HEK293 (cell line): ENCODE data around the gene ZXDC.

Experiments used
- CTCF ChIA-PET: fragments of 350-600 bp; formaldehyde crosslinking; extraction: SDS; loops from one replicate; lab custom pipeline; 2021; ENCODE audit warnings: antibody characterized with exemption; lab: Yijun Ruan, JAX
- POLR2A ChIA-PET: fragments of 300-600 bp; formaldehyde crosslinking; extraction: SDS; loops from one replicate; lab custom pipeline; 2020; ENCODE audit warnings: antibody characterized with exemption, inconsistent platforms; lab: Yijun Ruan, JAX
- H3K27ac ChIP-seq: fragments of 200-500 bp; sonication (Bioruptor generic); 2 replicates; pipeline ENCODE4 v1.5.1; 2014; ENCODE audit warnings: low read depth, low read length, control low read depth, inconsistent platforms; ENCODE audit errors: extremely low read depth
- H3K36me3 ChIP-seq, 2 experiments: fragments of 200-500 bp in 1 of 2; sonication (Bioruptor generic) in 1 of 2; 1 replicate in 1 of 2; 2 replicates in 1 of 2; pipeline ENCODE4 v1.5.1; 2014 to 2017; ENCODE audit warnings: inconsistent platforms in 2 of 2, low read length in 2 of 2; ENCODE audit not compliant: control insufficient read depth in 2 of 2, insufficient read depth in 1 of 2
- H3K4me1 ChIP-seq: fragments of 200-500 bp; sonication (Bioruptor generic); 2 replicates; pipeline ENCODE4 v1.5.1; 2014; ENCODE audit warnings: mild to moderate bottlenecking, low read length, inconsistent platforms; ENCODE audit not compliant: control insufficient read depth, insufficient read depth
- H3K4me3 ChIP-seq: 2 replicates; pipeline ENCODE4 v1.5.1; 2011; ENCODE audit warnings: low read depth, mild to moderate bottlenecking, control low read depth, low read length, moderate library complexity
- H3K9me3 ChIP-seq: fragments of 200-500 bp; sonication (Bioruptor generic); 2 replicates; pipeline ENCODE4 v1.5.1; 2014; ENCODE audit warnings: low read depth, low read length, inconsistent platforms; ENCODE audit not compliant: control insufficient read depth, insufficient read depth
- KLF7 ChIP-seq: fragments of 450-650 bp; formaldehyde crosslinking; IDR thresholded peaks from 2 replicates; pipeline ENCODE4 v1.5.1; 2016; ENCODE audit warnings: missing biosample characterization, missing genetic modification characterization, borderline replicate concordance
- SP2 ChIP-seq: fragments of 450-650 bp; formaldehyde crosslinking; IDR thresholded peaks from 2 replicates; pipeline ENCODE4 v1.5.1; 2016; ENCODE audit warnings: missing biosample characterization, missing genetic modification characterization
- ZBTB21 ChIP-seq: fragments of 450-650 bp; formaldehyde crosslinking; IDR thresholded peaks from 2 replicates; pipeline ENCODE4 v1.5.1; 2017; ENCODE audit warnings: missing biosample characterization, missing genetic modification characterization
- ZBTB48 ChIP-seq: fragments of 450-650 bp; formaldehyde crosslinking; IDR thresholded peaks from 2 replicates; pipeline ENCODE4 v1.5.1; 2016; ENCODE audit warnings: missing biosample characterization, missing genetic modification characterization
- ZFHX2 ChIP-seq: fragments of 450-650 bp; formaldehyde crosslinking; conservative IDR thresholded peaks from 2 replicates; pipeline ENCODE4 v1.5.1; 2016; ENCODE audit warnings: missing biosample characterization, missing genetic modification characterization
- ZNF202 ChIP-seq: fragments of 450-650 bp; formaldehyde crosslinking; IDR thresholded peaks from 2 replicates; pipeline ENCODE4 v1.5.1; 2016; ENCODE audit warnings: missing biosample characterization, missing genetic modification characterization, borderline replicate concordance
- ZNF211 ChIP-seq: fragments of 450-650 bp; formaldehyde crosslinking; IDR thresholded peaks from 2 replicates; pipeline ENCODE4 v1.5.1; 2016; ENCODE audit warnings: low read depth, missing biosample characterization, missing genetic modification characterization
- ZNF239 ChIP-seq: fragments of 450-650 bp; formaldehyde crosslinking; IDR thresholded peaks from 2 replicates; pipeline ENCODE4 v1.5.1; 2016; ENCODE audit warnings: missing biosample characterization, missing genetic modification characterization
- ZNF24 ChIP-seq: fragments of 450-650 bp; formaldehyde crosslinking; IDR thresholded peaks from 2 replicates; pipeline ENCODE4 v1.5.1; 2016; ENCODE audit warnings: missing biosample characterization, missing genetic modification characterization
- ZNF362 ChIP-seq: fragments of 450-650 bp; formaldehyde crosslinking; IDR thresholded peaks from 2 replicates; pipeline ENCODE4 v1.5.1; 2016; ENCODE audit warnings: missing biosample characterization, missing genetic modification characterization
- ZNF473 ChIP-seq: fragments of 450-650 bp; formaldehyde crosslinking; IDR thresholded peaks from 2 replicates; pipeline ENCODE4 v1.5.1; 2017; ENCODE audit warnings: missing biosample characterization, missing genetic modification characterization
- ZNF548 ChIP-seq: fragments of 450-650 bp; formaldehyde crosslinking; IDR thresholded peaks from 2 replicates; pipeline ENCODE4 v1.5.1; 2016; ENCODE audit warnings: missing biosample characterization, missing genetic modification characterization
- ZNF549 ChIP-seq: fragments of 450-650 bp; IDR thresholded peaks from 2 replicates; pipeline ENCODE4 v1.5.1; 2018; ENCODE audit warnings: missing biosample characterization, missing genetic modification characterization, mild to moderate bottlenecking, inconsistent platforms, moderate library complexity
- ZNF558 ChIP-seq: fragments of 450-650 bp; formaldehyde crosslinking; IDR thresholded peaks from 2 replicates; pipeline ENCODE4 v1.5.1; 2016; ENCODE audit warnings: missing biosample characterization, missing genetic modification characterization
- ZNF610 ChIP-seq: fragments of 450-650 bp; formaldehyde crosslinking; IDR thresholded peaks from 2 replicates; pipeline ENCODE4 v1.5.1; 2016; ENCODE audit warnings: missing biosample characterization, missing genetic modification characterization, borderline replicate concordance
- ZNF658 ChIP-seq: fragments of 450-650 bp; formaldehyde crosslinking; IDR thresholded peaks from 2 replicates; pipeline ENCODE4; 2016; ENCODE audit warnings: missing biosample characterization, missing genetic modification characterization
- ZNF837 ChIP-seq: fragments of 450-650 bp; formaldehyde crosslinking; IDR thresholded peaks from 2 replicates; pipeline ENCODE4 v1.5.1; 2016; ENCODE audit warnings: missing biosample characterization, missing genetic modification characterization
- TF ChIP-seq, protein P1 (sequence below): fragments of 450-650 bp; formaldehyde crosslinking; IDR thresholded peaks from 2 replicates; pipeline ENCODE4 v1.5.1; 2016; ENCODE audit warnings: missing biosample characterization, missing genetic modification characterization
- TF ChIP-seq, protein P2 (sequence below): fragments of 450-650 bp; formaldehyde crosslinking; IDR thresholded peaks from 2 replicates; pipeline ENCODE4 v1.5.1; 2016; ENCODE audit warnings: missing biosample characterization, missing genetic modification characterization
- TF ChIP-seq, protein P3 (sequence below): fragments of 450-650 bp; formaldehyde crosslinking; IDR thresholded peaks from 2 replicates; pipeline ENCODE4 v1.5.1; 2016; ENCODE audit warnings: missing biosample characterization, missing genetic modification characterization
- TF ChIP-seq, protein P4 (sequence below): fragments of 450-650 bp; IDR thresholded peaks from 2 replicates; pipeline ENCODE4 v1.5.1; 2018; ENCODE audit warnings: missing biosample characterization, mild to moderate bottlenecking, missing genetic modification characterization

Gene ZXDC

GRCh38 chr3:126418661-126419131 is 57.0 kb downstream of the ZXDC start (continued):
- TF ChIP-seq ZNF362 (tag by site-specific recombination) (no peak), ZBTB48 (tag by site-specific recombination) (no peak)

- H3K27ac ChIP-seq = no peak overlapping the region
- H3K36me3 ChIP-seq = no peaks in the 10 kb centered on the region
- ChIA-PET POLR2A (no interaction called here), CTCF (no interaction called here)
- no peaks in the 10 kb centered on the region for H3K4me1 ChIP-seq
- H3K4me3 ChIP-seq = no peak overlapping the region
- H3K9me3 ChIP-seq = no peaks in the 10 kb centered on the region
- TF ChIP-seq ZNF558 (tag by site-specific recombination) (no peak), ZNF549 (tag by site-specific recombination) (no peak), ZBTB21 (tag by site-specific recombination) (no peak), ZNF473 (no peak), ZNF239 (no peak), ZFHX2 (tag by site-specific recombination) (no peak), ZNF837 (no peak), ZNF658 (no peak)
- TF ChIP-seq, protein P1, sequence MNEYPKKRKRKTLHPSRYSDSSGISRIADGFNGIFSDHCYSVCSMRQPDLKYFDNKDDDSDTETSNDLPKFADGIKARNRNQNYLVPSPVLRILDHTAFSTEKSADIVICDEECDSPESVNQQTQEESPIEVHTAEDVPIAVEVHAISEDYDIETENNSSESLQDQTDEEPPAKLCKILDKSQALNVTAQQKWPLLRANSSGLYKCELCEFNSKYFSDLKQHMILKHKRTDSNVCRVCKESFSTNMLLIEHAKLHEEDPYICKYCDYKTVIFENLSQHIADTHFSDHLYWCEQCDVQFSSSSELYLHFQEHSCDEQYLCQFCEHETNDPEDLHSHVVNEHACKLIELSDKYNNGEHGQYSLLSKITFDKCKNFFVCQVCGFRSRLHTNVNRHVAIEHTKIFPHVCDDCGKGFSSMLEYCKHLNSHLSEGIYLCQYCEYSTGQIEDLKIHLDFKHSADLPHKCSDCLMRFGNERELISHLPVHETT (tag by site-specific recombination) = no peak
- TF ChIP-seq, protein P2, sequence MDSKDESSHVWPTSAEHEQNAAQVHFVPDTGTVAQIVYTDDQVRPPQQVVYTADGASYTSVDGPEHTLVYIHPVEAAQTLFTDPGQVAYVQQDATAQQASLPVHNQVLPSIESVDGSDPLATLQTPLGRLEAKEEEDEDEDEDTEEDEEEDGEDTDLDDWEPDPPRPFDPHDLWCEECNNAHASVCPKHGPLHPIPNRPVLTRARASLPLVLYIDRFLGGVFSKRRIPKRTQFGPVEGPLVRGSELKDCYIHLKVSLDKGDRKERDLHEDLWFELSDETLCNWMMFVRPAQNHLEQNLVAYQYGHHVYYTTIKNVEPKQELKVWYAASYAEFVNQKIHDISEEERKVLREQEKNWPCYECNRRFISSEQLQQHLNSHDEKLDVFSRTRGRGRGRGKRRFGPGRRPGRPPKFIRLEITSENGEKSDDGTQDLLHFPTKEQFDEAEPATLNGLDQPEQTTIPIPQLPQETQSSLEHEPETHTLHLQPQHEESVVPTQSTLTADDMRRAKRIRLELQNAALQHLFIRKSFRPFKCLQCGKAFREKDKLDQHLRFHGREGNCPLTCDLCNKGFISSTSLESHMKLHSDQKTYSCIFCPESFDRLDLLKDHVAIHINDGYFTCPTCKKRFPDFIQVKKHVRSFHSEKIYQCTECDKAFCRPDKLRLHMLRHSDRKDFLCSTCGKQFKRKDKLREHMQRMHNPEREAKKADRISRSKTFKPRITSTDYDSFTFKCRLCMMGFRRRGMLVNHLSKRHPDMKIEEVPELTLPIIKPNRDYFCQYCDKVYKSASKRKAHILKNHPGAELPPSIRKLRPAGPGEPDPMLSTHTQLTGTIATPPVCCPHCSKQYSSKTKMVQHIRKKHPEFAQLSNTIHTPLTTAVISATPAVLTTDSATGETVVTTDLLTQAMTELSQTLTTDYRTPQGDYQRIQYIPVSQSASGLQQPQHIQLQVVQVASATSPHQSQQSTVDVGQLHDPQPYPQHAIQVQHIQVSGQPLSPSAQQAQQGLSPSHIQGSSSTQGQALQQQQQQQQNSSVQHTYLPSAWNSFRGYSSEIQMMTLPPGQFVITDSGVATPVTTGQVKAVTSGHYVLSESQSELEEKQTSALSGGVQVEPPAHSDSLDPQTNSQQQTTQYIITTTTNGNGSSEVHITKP = no peak
These were observed 57.6 kb downstream of the ZXDC start for GRCh38 chr3:126417981-126418530.

DNA sequence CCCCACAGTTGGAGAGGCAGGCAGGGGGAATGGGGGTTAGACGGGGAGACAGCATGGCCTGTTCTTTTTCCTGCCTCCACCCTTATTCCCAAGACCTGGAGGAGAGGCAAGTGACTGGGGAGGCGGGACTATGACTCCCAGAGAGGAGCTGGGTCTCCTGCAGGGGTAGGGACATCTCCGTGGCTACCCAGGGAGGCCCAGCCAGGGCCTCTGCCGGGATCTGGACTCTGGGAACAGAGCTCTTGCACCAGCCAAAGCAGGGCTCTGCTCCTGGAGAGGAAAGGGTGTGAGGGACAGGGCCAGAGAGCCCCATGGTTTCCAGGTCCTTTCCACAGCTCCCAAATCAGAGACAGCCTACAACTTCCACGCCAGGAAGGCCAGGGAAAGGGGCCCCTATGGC is 58.2 kb downstream of the ZXDC start:
- CTCF ChIA-PET = no interaction called here
- H3K4me1 ChIP-seq = no peaks in the 10 kb centered on the region
- TF ChIP-seq ZFHX2 (tag by site-specific recombination) = no peak
- no peak for TF ChIP-seq SP2 (tag by site-specific recombination)
- no peak for TF ChIP-seq ZNF24
- H3K4me3 ChIP-seq = no peak overlapping the region
- no peak overlapping the region for H3K27ac ChIP-seq
- H3K36me3 ChIP-seq = no peaks in the 10 kb centered on the region
- no peaks in the 10 kb centered on the region for H3K9me3 ChIP-seq
- POLR2A ChIA-PET = no interaction called here

DNA sequence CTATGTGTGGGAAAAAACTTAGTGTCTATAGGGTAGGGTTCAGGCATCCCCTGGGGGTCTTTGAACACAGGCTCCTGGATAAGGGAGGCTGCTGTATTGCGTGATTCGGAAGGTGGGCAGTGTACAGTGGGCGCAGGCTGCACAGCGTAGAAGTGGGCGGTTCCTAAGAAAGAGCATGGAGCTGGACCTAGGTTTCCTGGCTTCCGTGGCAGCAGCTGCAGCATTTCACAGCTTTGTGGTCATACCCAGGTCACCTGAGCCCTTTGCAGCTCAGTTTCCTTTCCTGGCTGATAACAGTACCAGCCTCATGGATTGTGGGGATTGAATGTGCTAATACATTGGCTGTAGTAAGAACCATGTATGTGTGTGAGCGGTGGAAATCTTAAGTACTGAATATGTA is 58.7 kb downstream of the ZXDC start:
- Histone ChIP-seq H3K4me3 (no peak overlapping the region), H3K36me3 (no peaks in the 10 kb centered on the region), H3K27ac (no peak overlapping the region)
- CTCF ChIA-PET = interaction anchor here (0.6 kb wide), 1 partner anchor 1678 kb away, joined by 3 read pairs; no protein-coding TSS in a partner anchor
- TF ChIP-seq ZNF202 (tag by site-specific recombination) = no peak
- TF ChIP-seq, protein P3, sequence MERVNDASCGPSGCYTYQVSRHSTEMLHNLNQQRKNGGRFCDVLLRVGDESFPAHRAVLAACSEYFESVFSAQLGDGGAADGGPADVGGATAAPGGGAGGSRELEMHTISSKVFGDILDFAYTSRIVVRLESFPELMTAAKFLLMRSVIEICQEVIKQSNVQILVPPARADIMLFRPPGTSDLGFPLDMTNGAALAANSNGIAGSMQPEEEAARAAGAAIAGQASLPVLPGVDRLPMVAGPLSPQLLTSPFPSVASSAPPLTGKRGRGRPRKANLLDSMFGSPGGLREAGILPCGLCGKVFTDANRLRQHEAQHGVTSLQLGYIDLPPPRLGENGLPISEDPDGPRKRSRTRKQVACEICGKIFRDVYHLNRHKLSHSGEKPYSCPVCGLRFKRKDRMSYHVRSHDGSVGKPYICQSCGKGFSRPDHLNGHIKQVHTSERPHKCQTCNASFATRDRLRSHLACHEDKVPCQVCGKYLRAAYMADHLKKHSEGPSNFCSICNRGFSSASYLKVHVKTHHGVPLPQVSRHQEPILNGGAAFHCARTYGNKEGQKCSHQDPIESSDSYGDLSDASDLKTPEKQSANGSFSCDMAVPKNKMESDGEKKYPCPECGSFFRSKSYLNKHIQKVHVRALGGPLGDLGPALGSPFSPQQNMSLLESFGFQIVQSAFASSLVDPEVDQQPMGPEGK = no peak
- TF ChIP-seq KLF7 (tag by site-specific recombination) = no peak
- TF ChIP-seq, protein P4, sequence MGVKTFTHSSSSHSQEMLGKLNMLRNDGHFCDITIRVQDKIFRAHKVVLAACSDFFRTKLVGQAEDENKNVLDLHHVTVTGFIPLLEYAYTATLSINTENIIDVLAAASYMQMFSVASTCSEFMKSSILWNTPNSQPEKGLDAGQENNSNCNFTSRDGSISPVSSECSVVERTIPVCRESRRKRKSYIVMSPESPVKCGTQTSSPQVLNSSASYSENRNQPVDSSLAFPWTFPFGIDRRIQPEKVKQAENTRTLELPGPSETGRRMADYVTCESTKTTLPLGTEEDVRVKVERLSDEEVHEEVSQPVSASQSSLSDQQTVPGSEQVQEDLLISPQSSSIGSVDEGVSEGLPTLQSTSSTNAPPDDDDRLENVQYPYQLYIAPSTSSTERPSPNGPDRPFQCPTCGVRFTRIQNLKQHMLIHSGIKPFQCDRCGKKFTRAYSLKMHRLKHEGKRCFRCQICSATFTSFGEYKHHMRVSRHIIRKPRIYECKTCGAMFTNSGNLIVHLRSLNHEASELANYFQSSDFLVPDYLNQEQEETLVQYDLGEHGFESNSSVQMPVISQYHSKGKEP (tag by site-specific recombination) = no peak
- no peak for TF ChIP-seq ZNF658
- TF ChIP-seq ZNF548 = no peak
- TF ChIP-seq ZNF610 = no peak
- no peak for TF ChIP-seq ZNF211 (tag by site-specific recombination)
- TF ChIP-seq, all 188 proteins: peak for 0
- H3K4me1 ChIP-seq = no peaks in the 10 kb centered on the region
- no peaks in the 10 kb centered on the region for H3K9me3 ChIP-seq
- POLR2A ChIA-PET = no interaction called here
